H1 (cell line): ENCODE data around the gene KLF9. TPM values are rescaled to one million over a fixed set of nuclear protein-coding genes. Genes with fewer than 3 reads are reported as not detected.

Experiments used
- CTCF ChIA-PET: fragments of 300-600 bp; sonication (Branson Sonifier 250); formaldehyde crosslinking; loops from one replicate; lab custom pipeline; 2021; ENCODE audit not compliant: partially characterized antibody; lab: Charles Lee
- POLR2A ChIA-PET: fragments of 300-600 bp; sonication (Branson Sonifier 250); formaldehyde crosslinking; loops from one replicate; lab custom pipeline; 2021; ENCODE audit warnings: inconsistent platforms; ENCODE audit not compliant: partially characterized antibody; lab: Charles Lee
- DNase-seq, 2 experiments: peaks; one replicate each; pipeline versions ENCODE4 v3.0.0 to v3.0.0-alpha.2; 2010 to 2022; ENCODE audit warnings: low spot score in 2 of 2, low read depth in 1 of 2, mixed read lengths in 1 of 2
- FAIRE-seq: peaks from 2 replicates; lab custom pipeline; 2011; peaks lifted over from hg19 to GRCh38; lab: Jason Lieb, UNC
- H2AFZ ChIP-seq: 2 replicates; pipeline ENCODE4 v1.8.1; 2012; ENCODE audit warnings: low read length, inconsistent platforms
- H2AK5ac ChIP-seq: 2 replicates; pipeline ENCODE4 v1.6.1; 2013; ENCODE audit warnings: low read depth, low read length
- H2BK120ac ChIP-seq: replicated peaks from 2 replicates; pipeline ENCODE3; 2013; ENCODE audit warnings: low read depth, low read length, inconsistent platforms
- H2BK12ac ChIP-seq: 2 replicates; pipeline ENCODE4 v1.6.1; 2013; ENCODE audit warnings: low read depth, low read length
- H2BK15ac ChIP-seq: 2 replicates; pipeline ENCODE4 v1.6.1; 2013; ENCODE audit warnings: low read length
- H2BK20ac ChIP-seq: 2 replicates; pipeline ENCODE4 v1.6.1; 2013; ENCODE audit warnings: low read length
- H2BK5ac ChIP-seq: 2 replicates; pipeline ENCODE4 v1.6.1; 2013; ENCODE audit warnings: low read depth, low read length
- H3K14ac ChIP-seq: 2 replicates; pipeline ENCODE4 v1.6.1; 2013; ENCODE audit warnings: inconsistent platforms; ENCODE audit not compliant: insufficient read length
- H3K18ac ChIP-seq: 2 replicates; pipeline ENCODE4 v1.6.1; 2013; ENCODE audit warnings: low read length; ENCODE audit errors: extremely low read depth
- H3K23ac ChIP-seq: 2 replicates; pipeline ENCODE4 v1.6.1; 2013; ENCODE audit warnings: inconsistent platforms; ENCODE audit not compliant: insufficient read length
- H3K23me2 ChIP-seq: 2 replicates; pipeline ENCODE4 v1.6.1; 2013; ENCODE audit warnings: low read depth, low read length
- H3K27ac ChIP-seq: 2 replicates; pipeline ENCODE4 v1.6.1; 2011; ENCODE audit warnings: low read depth, low read length, inconsistent platforms
- H3K27me3 ChIP-seq, 4 experiments: replicated peaks in 1 of 4; 1 replicate in 1 of 4; 2 replicates in 3 of 4; pipeline versions ENCODE4 v1.6.1 to v1.8.1; 2011 to 2013; ENCODE audit warnings: low read length in 3 of 4, mild to moderate bottlenecking in 3 of 4, inconsistent platforms in 2 of 4, mixed read lengths in 2 of 4, moderate library complexity in 1 of 4; ENCODE audit not compliant: control insufficient read depth in 3 of 4, insufficient read depth in 3 of 4; ENCODE audit errors: extremely low read depth in 1 of 4
- H3K36me3 ChIP-seq, 4 experiments: 2 replicates each; pipeline versions ENCODE4 v1.6.1 to v1.8.1; 2011 to 2013; ENCODE audit warnings: mild to moderate bottlenecking in 4 of 4, low read length in 3 of 4, moderate library complexity in 2 of 4, control low read depth in 1 of 4, inconsistent platforms in 1 of 4; ENCODE audit not compliant: insufficient read depth in 4 of 4, control insufficient read depth in 2 of 4
- H3K4ac ChIP-seq: replicated peaks from 2 replicates; pipeline ENCODE3; 2013; ENCODE audit warnings: low read length, low read depth, mixed read lengths, inconsistent platforms; ENCODE audit not compliant: insufficient read length
- H3K4me1 ChIP-seq, 4 experiments: replicated peaks in 1 of 4; 1 replicate in 1 of 4; 2 replicates in 3 of 4; pipeline versions ENCODE4 v1.6.1 to v1.8.1; 2011 to 2013; ENCODE audit warnings: low read length in 3 of 4, inconsistent platforms in 2 of 4, mixed read lengths in 1 of 4; ENCODE audit not compliant: insufficient read depth in 4 of 4, control insufficient read depth in 3 of 4
- H3K4me2 ChIP-seq, 2 experiments: 2 replicates each; pipeline versions ENCODE4 v1.6.1 to v1.8.1; 2011 to 2013; ENCODE audit warnings: low read depth in 2 of 2, low read length in 2 of 2, control low read depth in 1 of 2, inconsistent platforms in 1 of 2, mild to moderate bottlenecking in 1 of 2; ENCODE audit not compliant: insufficient read depth in 1 of 2
- H3K4me3 ChIP-seq, 4 experiments: fragments of 200-600, 300-600 bp in 1 of 4; sonication (generic), shearing (Covaris generic), sonication (Bioruptor Twin) in 1 of 4; 2 replicates each; pipeline versions ENCODE4 v1.5.1 to v1.8.1; 2011 to 2016; ENCODE audit warnings: low read length in 4 of 4, low read depth in 3 of 4, control low read depth in 2 of 4, inconsistent platforms in 2 of 4, mild to moderate bottlenecking in 2 of 4, mixed read lengths in 1 of 4, moderate library complexity in 1 of 4; ENCODE audit not compliant: insufficient read depth in 2 of 4; ENCODE audit errors: extremely low read depth in 1 of 4
- H3K56ac ChIP-seq: replicated peaks from 2 replicates; pipeline ENCODE3; 2013; ENCODE audit warnings: low read depth, mild to moderate bottlenecking, mixed read lengths, low read length, inconsistent platforms; ENCODE audit not compliant: insufficient read length
- H3K79me1 ChIP-seq: 2 replicates; pipeline ENCODE4 v1.6.1; 2013; ENCODE audit warnings: low read depth, low read length, control low read depth
- H3K79me2 ChIP-seq, 2 experiments: 2 replicates each; pipeline versions ENCODE4 v1.6.1 to v1.8.1; 2012 to 2013; ENCODE audit warnings: low read length in 2 of 2, mild to moderate bottlenecking in 2 of 2, inconsistent platforms in 1 of 2; ENCODE audit not compliant: insufficient read depth in 2 of 2, control insufficient read depth in 1 of 2
- H3K9ac ChIP-seq, 4 experiments: replicated peaks in 1 of 4; 1 replicate in 1 of 4; 2 replicates in 3 of 4; pipeline versions ENCODE4 v1.6.1 to v1.8.1; 2011 to 2013; ENCODE audit warnings: low read depth in 3 of 4, low read length in 3 of 4, control low read depth in 2 of 4, mild to moderate bottlenecking in 2 of 4, moderate library complexity in 2 of 4, inconsistent platforms in 1 of 4; ENCODE audit errors: extremely low read depth in 1 of 4
- H3K9me3 ChIP-seq, 2 experiments: 2 replicates each; pipeline versions ENCODE4 v1.6.1 to v1.8.1; 2012 to 2013; ENCODE audit warnings: mild to moderate bottlenecking in 2 of 2, moderate library complexity in 2 of 2, control low read depth in 1 of 2, inconsistent platforms in 1 of 2, low read depth in 1 of 2, low read length in 1 of 2, mixed read lengths in 1 of 2; ENCODE audit not compliant: insufficient read depth in 2 of 2
- H4K20me1 ChIP-seq, 2 experiments: replicated peaks in 1 of 2; 2 replicates each; pipeline versions ENCODE3 to v1.8.1; 2011 to 2013; ENCODE audit warnings: inconsistent platforms in 2 of 2, low read length in 2 of 2, mild to moderate bottlenecking in 1 of 2; ENCODE audit not compliant: insufficient read depth in 2 of 2, control insufficient read depth in 1 of 2
- H4K5ac ChIP-seq: 2 replicates; pipeline ENCODE4 v1.6.1; 2013; ENCODE audit warnings: low read length, low read depth, mixed read lengths, inconsistent platforms; ENCODE audit not compliant: insufficient read length
- H4K8ac ChIP-seq: 2 replicates; pipeline ENCODE4 v1.8.0; 2013; ENCODE audit warnings: mild to moderate bottlenecking, moderate library complexity, low read length, inconsistent platforms; ENCODE audit not compliant: insufficient read depth; ENCODE audit errors: extremely low read depth
- H4K91ac ChIP-seq: replicated peaks from 2 replicates; pipeline ENCODE3; 2013; ENCODE audit warnings: low read length, mixed read lengths, inconsistent platforms; ENCODE audit not compliant: insufficient read length
- BACH1 ChIP-seq: IDR thresholded peaks from 2 replicates; pipeline ENCODE4 v1.6.1; 2012; ENCODE audit warnings: low read length, improper control_type of control experiment
- BCL11A ChIP-seq, 2 experiments: IDR thresholded peaks; one replicate each; pipeline ENCODE4 v1.6.1; 2011; ENCODE audit warnings: low read depth in 2 of 2, low read length in 2 of 2, mild to moderate bottlenecking in 2 of 2
- CBX5 ChIP-seq: fragments of 300-800, 300-1000 bp; sonication (generic); IDR thresholded peaks from 2 replicates; pipeline ENCODE4 v1.7.1; 2016; ENCODE audit warnings: antibody characterized with exemption, low read length, low read depth
- CBX8 ChIP-seq: fragments of 300-800, 300-1000 bp; sonication (generic); IDR thresholded peaks from 2 replicates; pipeline ENCODE4 v1.7.1; 2016; ENCODE audit warnings: low read depth, low read length, borderline replicate concordance
- EGR1 ChIP-seq: IDR thresholded peaks from 2 replicates; pipeline ENCODE4 v1.6.1; 2011; ENCODE audit warnings: low read depth, low read length, borderline replicate concordance
- HDAC2 ChIP-seq, 2 experiments: fragments of 300-600 bp in 1 of 2; sonication (generic) in 1 of 2; IDR thresholded peaks; 2 replicates each; pipeline ENCODE4 v1.6.1; 2011 to 2012; ENCODE audit warnings: low read depth in 2 of 2, low read length in 2 of 2, mild to moderate bottlenecking in 2 of 2, moderate library complexity in 2 of 2, borderline replicate concordance in 1 of 2, inconsistent platforms in 1 of 2
- HDAC6 ChIP-seq: IDR thresholded peaks from one replicate; pipeline ENCODE4 v1.7.1; 2012; ENCODE audit warnings: low read depth, mild to moderate bottlenecking, inconsistent platforms, low read length, moderate library complexity
- KDM1A ChIP-seq: fragments of 200-600, 300-600 bp; sonication (generic); IDR thresholded peaks from 2 replicates; pipeline ENCODE4 v1.7.1; 2016; ENCODE audit warnings: mild to moderate bottlenecking, low read length, borderline replicate concordance
- MAX ChIP-seq: IDR thresholded peaks from 2 replicates; pipeline ENCODE4 v1.6.1; 2012; ENCODE audit warnings: inconsistent platforms
- NRF1 ChIP-seq: IDR thresholded peaks from 2 replicates; pipeline ENCODE4 v1.6.1; 2011; ENCODE audit warnings: mild to moderate bottlenecking, low read depth, low read length, improper control_type of control experiment
- RBBP5 ChIP-seq: IDR thresholded peaks from 2 replicates; pipeline ENCODE4 v1.7.1; 2012; ENCODE audit warnings: low read depth, mild to moderate bottlenecking, inconsistent platforms, low read length, moderate library complexity, borderline replicate concordance
- RFX5 ChIP-seq: IDR thresholded peaks from 2 replicates; pipeline ENCODE4 v1.6.1; 2011; ENCODE audit warnings: low read depth, low read length, improper control_type of control experiment, borderline replicate concordance
- USF2 ChIP-seq: IDR thresholded peaks from 2 replicates; pipeline ENCODE4 v1.6.1; 2011; ENCODE audit warnings: low read length, improper control_type of control experiment
- WGBS, 2 experiments: shearing (Covaris generic) in 1 of 2; methylation state at CpG; one replicate each; pipeline versions ENCODE4 v1.1.6 to v1.1.7; 2013 to 2015; ENCODE audit warnings: low lambda C conversion rate in 2 of 2, mixed read lengths in 2 of 2, inconsistent platforms in 1 of 2, low coverage in 1 of 2, missing lambda C conversion rate in 1 of 2; ENCODE audit not compliant: insufficient replicate concordance in 2 of 2, insufficient coverage in 1 of 2, insufficient read length in 1 of 2; ENCODE audit errors: extremely low coverage in 1 of 2, missing lambda C conversion rate in 1 of 2; 5-methylcytosine and 5-hydroxymethylcytosine counted together
- polyA plus RNA-seq, 7 experiments: library from polyadenylated mRNA; depleted of rRNA in 3 of 7; stranded (reverse) in 5 of 7; unstranded in 2 of 7; fragments of >200 nt in 5 of 7; fragments of 200-250 nt in 2 of 7; gene quantifications; 1 replicate in 5 of 7; 2 replicates in 1 of 7; 4 replicates in 1 of 7; pipeline versions ENCODE4 v1.2.1 to v1.2.3, GENCODE V29; 2011 to 2013; ENCODE audit warnings: missing spikeins in 2 of 7, mixed read lengths in 2 of 7
- total RNA-seq: library from RNA; stranded (reverse); fragmentation: NEBNext Ultra II Directional; extraction: Animal tissue kit (Norgen Biotek cat#: 25700); gene quantifications from 2 replicates; pipeline ENCODE4 v1.2.1, GENCODE V29; 2021

Gene KLF9
- total and polyA plus RNA-seq, 2 of the 8 experiments (the other 6 are each of a cell fraction or from before 2014, with no cell fraction given): 0.47 to 0.82 TPM

GRCh38 chr9:70444904-70445303, 30.4 kb upstream of the KLF9 start:
- Histone ChIP-seq H2AFZ (no peak overlapping the region), H4K20me1 (no peaks in the 10 kb centered on the region), H2BK20ac (no peak overlapping the region), H3K79me1 (no peaks in the 10 kb centered on the region), H3K56ac (no peak overlapping the region), H3K23me2 (no peaks in the 10 kb centered on the region), H3K14ac (no peak overlapping the region), H3K4me3 (no peak overlapping the region), H3K36me3 (no peaks in the 10 kb centered on the region), H3K27me3 (no peaks in the 10 kb centered on the region), H3K4ac (no peak overlapping the region), H4K8ac (no peak overlapping the region), H2BK5ac (no peak overlapping the region), H2BK120ac (no peak overlapping the region), H2AK5ac (no peak overlapping the region), H3K27ac (no peak overlapping the region), H3K4me2 (no peak overlapping the region), H2BK15ac (no peak overlapping the region), H3K18ac (no peak overlapping the region), H4K5ac (no peak overlapping the region), H3K9me3 (no peaks in the 10 kb centered on the region), H3K79me2 (no peaks in the 10 kb centered on the region), H4K91ac (no peak overlapping the region), H2BK12ac (no peak overlapping the region), H3K9ac (no peak overlapping the region), H3K4me1 (no peaks in the 10 kb centered on the region), H3K23ac (no peak overlapping the region)
- WGBS, 2 experiments: 89% methylated on average over 1 of the region's 1 CpG; no CpG with 5 or more reads in 1 of the 2 experiments
- FAIRE-seq (no peak), DNase-seq (no peak)
- CTCF ChIA-PET: interaction anchor here (0.7 to 0.8 kb wide), 2 partner anchors 19 to 21 kb away, joined by 4 to 5 read pairs; no protein-coding TSS in a partner anchor
- POLR2A ChIA-PET: no interaction called here
- TF ChIP-seq MAX (no peak), CBX5 (no peak), KDM1A (no peak), HDAC6 (no peak), NRF1 (no peak), RFX5 (no peak), RBBP5 (no peak), EGR1 (no peak), HDAC2 (IDR thresholded peaks at IDR 0.05; ENCODE audit: borderline replicate concordance in 1 of 2, low read depth in 2 of 2, low read length in 2 of 2) (no peak), BCL11A (IDR thresholded peaks at IDR 0.05; ENCODE audit: low read depth in 2 of 2, low read length in 2 of 2) (no peak), BACH1 (no peak), USF2 (no peak), CBX8 (no peak)
